IMR-90 (cell line): ENCODE data around the gene PCDH19. TPM values are rescaled to one million over a fixed set of nuclear protein-coding genes. Genes with fewer than 3 reads are reported as not detected.

Source experiments
- ATAC-seq: fragments of 200-7000 bp; cut with Tn5 transposase; 2 replicates; pipeline ENCODE4 v1.9.1; 2020; ENCODE audit warnings: low read depth, mild to moderate bottlenecking, moderate library complexity
- BruUV-seq: library from RNA; stranded (reverse); fragments of 400-500 nt; replicated peaks from 2 replicates; lab custom pipeline; 2021; lab: Mats Ljungman, UMichigan
- CTCF ChIA-PET: fragments of 300-600 bp; formaldehyde crosslinking; extraction: SDS; loops from one replicate; lab custom pipeline; 2021; ENCODE audit warnings: antibody characterized with exemption; lab: Yijun Ruan, JAX
- POLR2A ChIA-PET: fragments of 300-600 bp; sonication (Branson Sonifier 250); formaldehyde crosslinking; loops from one replicate; lab custom pipeline; 2022; ENCODE audit warnings: antibody characterized with exemption; ENCODE audit not compliant: unreplicated experiment; lab: Charles Lee
- DNase-seq: peaks from one replicate; pipeline ENCODE4 v3.0.0; 2013
- H2AFZ ChIP-seq: replicated peaks from 2 replicates; pipeline ENCODE3; 2013; ENCODE audit warnings: low read length, mild to moderate bottlenecking; ENCODE audit not compliant: poor library complexity
- H2AK5ac ChIP-seq: 2 replicates; pipeline ENCODE4 v1.6.1; 2013; ENCODE audit warnings: low read depth, low read length, inconsistent platforms
- H2AK9ac ChIP-seq: replicated peaks from 2 replicates; pipeline ENCODE3; 2013; ENCODE audit warnings: mild to moderate bottlenecking, low read depth, low read length, moderate library complexity; ENCODE audit not compliant: poor library complexity
- H2BK120ac ChIP-seq: 2 replicates; pipeline ENCODE4 v1.6.1; 2013; ENCODE audit warnings: low read depth, low read length, inconsistent platforms
- H2BK15ac ChIP-seq: 3 replicates; pipeline ENCODE4 v1.6.1; 2013; ENCODE audit warnings: low read depth, low read length, inconsistent platforms
- H2BK20ac ChIP-seq: 2 replicates; pipeline ENCODE4 v1.6.1; 2013; ENCODE audit warnings: low read depth, mild to moderate bottlenecking, inconsistent platforms, low read length, moderate library complexity
- H2BK5ac ChIP-seq: 2 replicates; pipeline ENCODE4 v1.6.1; 2013; ENCODE audit warnings: mild to moderate bottlenecking, low read depth, low read length, inconsistent platforms; ENCODE audit not compliant: poor library complexity, severe bottlenecking
- H3K14ac ChIP-seq: replicated peaks from 2 replicates; pipeline ENCODE4 v1.6.1; 2013; ENCODE audit warnings: low read depth, low read length, inconsistent platforms
- H3K18ac ChIP-seq: 2 replicates; pipeline ENCODE4 v1.6.1; 2013; ENCODE audit warnings: low read depth, low read length, control low read depth
- H3K23ac ChIP-seq: 2 replicates; pipeline ENCODE4 v1.6.1; 2013; ENCODE audit warnings: low read depth, low read length, inconsistent platforms
- H3K27ac ChIP-seq: 2 replicates; pipeline ENCODE4 v1.5.1; 2013; ENCODE audit warnings: mild to moderate bottlenecking, control low read depth, low read length; ENCODE audit not compliant: insufficient read depth
- H3K27me3 ChIP-seq: 2 replicates; pipeline ENCODE4 v1.6.1; 2013; ENCODE audit warnings: low read length; ENCODE audit not compliant: control insufficient read depth, insufficient read depth
- H3K36me3 ChIP-seq: 2 replicates; pipeline ENCODE4 v1.6.1; 2013; ENCODE audit warnings: low read length, mixed read lengths; ENCODE audit not compliant: control insufficient read depth, insufficient read depth
- H3K4ac ChIP-seq: 2 replicates; pipeline ENCODE4 v1.6.1; 2013; ENCODE audit warnings: low read depth, low read length, inconsistent platforms
- H3K4me1 ChIP-seq: 2 replicates; pipeline ENCODE4 v1.6.1; 2013; ENCODE audit warnings: low read length, mixed read lengths; ENCODE audit not compliant: control insufficient read depth, insufficient read depth
- H3K4me2 ChIP-seq: 2 replicates; pipeline ENCODE4 v1.6.1; 2013; ENCODE audit warnings: low read depth, mild to moderate bottlenecking, control low read depth, low read length, moderate library complexity
- H3K4me3 ChIP-seq: 2 replicates; pipeline ENCODE4 v1.5.1; 2013; ENCODE audit warnings: low read depth, mild to moderate bottlenecking, control low read depth, low read length, moderate library complexity; ENCODE audit not compliant: insufficient read depth
- H3K56ac ChIP-seq: 2 replicates; pipeline ENCODE4 v1.6.1; 2013; ENCODE audit warnings: low read length, inconsistent platforms; ENCODE audit not compliant: insufficient read depth; ENCODE audit errors: extremely low read depth
- H3K79me1 ChIP-seq, 2 experiments: 2 replicates each; pipeline ENCODE4 v1.6.1; 2013; ENCODE audit warnings: low read length in 2 of 2, inconsistent platforms in 1 of 2, low read depth in 1 of 2
- H3K9ac ChIP-seq: 2 replicates; pipeline ENCODE4 v1.6.1; 2013; ENCODE audit warnings: low read depth, low read length, control low read depth
- H3K9me1 ChIP-seq: 2 replicates; pipeline ENCODE4 v1.6.1; 2013; ENCODE audit warnings: low read length, inconsistent platforms; ENCODE audit not compliant: insufficient read depth
- H3K9me3 ChIP-seq: 2 replicates; pipeline ENCODE4 v1.6.1; 2013; ENCODE audit warnings: low read length; ENCODE audit not compliant: control insufficient read depth, insufficient read depth
- H4K20me1 ChIP-seq: 2 replicates; pipeline ENCODE4 v1.6.1; 2013; ENCODE audit warnings: low read length, inconsistent platforms; ENCODE audit not compliant: insufficient read depth
- H4K5ac ChIP-seq: 2 replicates; pipeline ENCODE4 v1.6.1; 2013; ENCODE audit warnings: mild to moderate bottlenecking, low read depth, low read length, control low read depth
- H4K8ac ChIP-seq, 2 experiments: 2 replicates each; pipeline ENCODE4 v1.6.1; 2013; ENCODE audit warnings: low read depth in 2 of 2, low read length in 2 of 2, control low read depth in 1 of 2, inconsistent platforms in 1 of 2
- H4K91ac ChIP-seq: 2 replicates; pipeline ENCODE4 v1.6.1; 2013; ENCODE audit warnings: low read depth, low read length, inconsistent platforms; ENCODE audit not compliant: insufficient read depth
- BHLHE40 ChIP-seq: fragments of 150-350 bp; IDR thresholded peaks from 2 replicates; pipeline ENCODE4 v1.6.1; 2016; ENCODE audit warnings: mild to moderate bottlenecking, low read depth, low read length
- CEBPB ChIP-seq: IDR thresholded peaks from 2 replicates; pipeline ENCODE4 v1.6.1; 2012; ENCODE audit warnings: low read depth, low read length, improper control_type of control experiment
- CHD1 ChIP-seq: IDR thresholded peaks from 2 replicates; pipeline ENCODE4 v1.6.1; 2012; ENCODE audit warnings: low read depth, low read length, improper control_type of control experiment
- FOS ChIP-seq: fragments of 150-350 bp; IDR thresholded peaks from 2 replicates; pipeline ENCODE4 v1.6.1; 2016; ENCODE audit warnings: low read depth, low read length
- MAFK ChIP-seq: IDR thresholded peaks from 2 replicates; pipeline ENCODE4 v1.6.1; 2012; ENCODE audit warnings: low read depth, low read length, improper control_type of control experiment
- MAZ ChIP-seq: IDR thresholded peaks from 2 replicates; pipeline ENCODE4 v1.6.1; 2012; ENCODE audit warnings: low read depth, mild to moderate bottlenecking, low read length, improper control_type of control experiment, moderate library complexity, borderline replicate concordance
- MXI1 ChIP-seq: IDR thresholded peaks from 2 replicates; pipeline ENCODE4 v1.6.1; 2012; ENCODE audit warnings: low read depth, mild to moderate bottlenecking, low read length, moderate library complexity, borderline replicate concordance
- NFE2L2 ChIP-seq: fragments of 150-350 bp; IDR thresholded peaks from 2 replicates; pipeline ENCODE4 v1.6.1; 2016; ENCODE audit warnings: low read depth, mild to moderate bottlenecking, low read length
- POLR2A ChIP-seq: IDR thresholded peaks from 2 replicates; pipeline ENCODE4 v1.6.1; 2012; ENCODE audit warnings: mild to moderate bottlenecking, low read depth, low read length
- RAD21 ChIP-seq: IDR thresholded peaks from 2 replicates; pipeline ENCODE4 v1.6.1; 2012; ENCODE audit warnings: low read length, improper control_type of control experiment
- RCOR1 ChIP-seq: IDR thresholded peaks from 2 replicates; pipeline ENCODE4 v1.6.1; 2012; ENCODE audit warnings: mild to moderate bottlenecking, low read length, improper control_type of control experiment; ENCODE audit not compliant: insufficient replicate concordance
- RFX5 ChIP-seq: IDR thresholded peaks from 2 replicates; pipeline ENCODE4 v1.8.0; 2012; ENCODE audit warnings: low read depth, mild to moderate bottlenecking, low read length, moderate library complexity
- SMC3 ChIP-seq: fragments of 150-350 bp; IDR thresholded peaks from 2 replicates; pipeline ENCODE4 v1.6.1; 2016; ENCODE audit warnings: low read depth, mild to moderate bottlenecking, antibody characterized with exemption, low read length, moderate library complexity
- WGBS, 2 experiments: methylation state at CpG; one replicate each; pipeline versions ENCODE4 v1.1.5 to v1.1.7; 2013; ENCODE audit warnings: missing lambda C conversion rate in 2 of 2; ENCODE audit not compliant: insufficient read length in 1 of 2; ENCODE audit errors: extremely low coverage in 2 of 2; 5-methylcytosine and 5-hydroxymethylcytosine counted together
- dilution Hi-C: fragments of 300-500 bp; cut with HindIII; formaldehyde crosslinking; loops from one replicate; pipeline ENCODE4 v1.14.3; 2018; ENCODE audit warnings: low sequenced_read_pairs; ENCODE audit not compliant: unreplicated experiment
- in situ Hi-C: fragments of 300-500 bp; cut with MboI; formaldehyde crosslinking; loops from 3 replicates; pipeline ENCODE4 v1.14.3; 2019; ENCODE audit warnings: low sequenced_read_pairs, inconsistent platforms, mixed read lengths
- intact Hi-C: fragments of 100-400 bp; cut with micrococcal nuclease; formaldehyde crosslinking; loops from 2 replicates; pipeline ENCODE4 v1.10.0; 2022
- polyA plus RNA-seq, 3 experiments: library from polyadenylated mRNA; depleted of rRNA; stranded (reverse); fragments of >200 nt; gene quantifications; 2 replicates each; pipeline ENCODE4 v1.2.3, GENCODE V29; 2012; ENCODE audit warnings: low replicate concordance in 1 of 3
- total RNA-seq: library from RNA; depleted of rRNA; stranded (reverse); fragments of >200 nt; gene quantifications from 2 replicates; pipeline ENCODE4 v1.2.3, GENCODE V29; 2012
- TF ChIP-seq, protein P1 (sequence below): fragments of 150-350 bp; IDR thresholded peaks from 2 replicates; pipeline ENCODE4 v1.6.1; 2016; ENCODE audit warnings: low read depth, mild to moderate bottlenecking, low read length, moderate library complexity, borderline replicate concordance
- TF ChIP-seq, protein P2 (sequence below): conservative IDR thresholded peaks from 2 replicates; pipeline ENCODE4 v1.5.1; 2012; ENCODE audit warnings: mild to moderate bottlenecking, low read depth, low read length, improper control_type of control experiment
- TF ChIP-seq, protein P3 (sequence below): fragments of 150-350 bp; IDR thresholded peaks from 2 replicates; pipeline ENCODE4 v1.6.1; 2017; ENCODE audit warnings: mild to moderate bottlenecking, antibody characterized with exemption, low read length, low read depth

PCDH19 gene
- total and polyA plus RNA-seq, 2 of the 4 experiments (the other 2 are of a cell fraction): not detected

DNA sequence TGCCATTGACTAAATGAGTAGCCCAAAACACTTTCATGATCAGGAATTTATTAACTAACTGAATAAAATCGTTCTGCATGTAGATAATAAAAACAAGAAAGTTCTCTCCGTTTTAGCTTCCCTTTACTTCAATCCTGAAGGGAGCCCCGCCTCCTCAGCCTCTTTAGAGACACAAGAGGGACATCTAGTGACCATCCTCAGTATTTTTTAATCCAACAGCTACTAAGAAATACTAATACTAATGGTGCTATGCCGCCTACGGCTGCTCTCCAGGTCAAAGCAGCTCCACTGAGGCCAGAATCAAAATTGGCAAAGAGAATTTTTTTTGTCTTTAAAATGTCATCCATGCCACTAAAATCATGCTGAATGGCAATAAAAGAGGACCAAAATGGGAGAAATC, 3.2 kb upstream of the PCDH19 start:
- H2BK20ac ChIP-seq: no peak overlapping the region
- H3K9me3 ChIP-seq: peaks cover 1% of the 10 kb centered on the region; the same call in 1 of the 2 replicates
- no peak overlapping the region for H2BK5ac ChIP-seq
- no peak overlapping the region for H2BK120ac ChIP-seq
- H3K27ac ChIP-seq: no peak overlapping the region
- 0% methylated on average over 1 of the region's 5 CpGs; no CpG with 5 or more reads in 1 of the 2 experiments for WGBS, 2 experiments
- H4K8ac ChIP-seq: no peak overlapping the region
- in situ Hi-C loops: no loop called here
- H3K4me1 ChIP-seq: no peaks in the 10 kb centered on the region
- H3K27me3 ChIP-seq: peaks cover 21% of the 10 kb centered on the region
- H4K5ac ChIP-seq: no peak overlapping the region
- no peak overlapping the region for H3K14ac ChIP-seq
- H3K9me1 ChIP-seq: no peaks in the 10 kb centered on the region
- H3K56ac ChIP-seq: no peak overlapping the region
- ChIA-PET POLR2A (no interaction called here), CTCF (no interaction called here)
- no peak overlapping the region for H3K18ac ChIP-seq
- no TSS peak for BruUV-seq
- dilution Hi-C loops: no loop called here
- H4K91ac ChIP-seq: no peak overlapping the region
- no peak overlapping the region for H3K4ac ChIP-seq
- no peak overlapping the region for H3K9ac ChIP-seq
- H3K4me2 ChIP-seq: no peak overlapping the region
- H2AK9ac ChIP-seq: no peak overlapping the region
- no peak overlapping the region for H2AK5ac ChIP-seq
- no peak for TF ChIP-seq NFE2L2
- TF ChIP-seq RCOR1: no peak
- no peak for TF ChIP-seq CEBPB
- TF ChIP-seq, protein P1, sequence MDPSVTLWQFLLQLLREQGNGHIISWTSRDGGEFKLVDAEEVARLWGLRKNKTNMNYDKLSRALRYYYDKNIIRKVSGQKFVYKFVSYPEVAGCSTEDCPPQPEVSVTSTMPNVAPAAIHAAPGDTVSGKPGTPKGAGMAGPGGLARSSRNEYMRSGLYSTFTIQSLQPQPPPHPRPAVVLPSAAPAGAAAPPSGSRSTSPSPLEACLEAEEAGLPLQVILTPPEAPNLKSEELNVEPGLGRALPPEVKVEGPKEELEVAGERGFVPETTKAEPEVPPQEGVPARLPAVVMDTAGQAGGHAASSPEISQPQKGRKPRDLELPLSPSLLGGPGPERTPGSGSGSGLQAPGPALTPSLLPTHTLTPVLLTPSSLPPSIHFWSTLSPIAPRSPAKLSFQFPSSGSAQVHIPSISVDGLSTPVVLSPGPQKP: no peak
- TF ChIP-seq FOS: no peak
- TF ChIP-seq, protein P2, sequence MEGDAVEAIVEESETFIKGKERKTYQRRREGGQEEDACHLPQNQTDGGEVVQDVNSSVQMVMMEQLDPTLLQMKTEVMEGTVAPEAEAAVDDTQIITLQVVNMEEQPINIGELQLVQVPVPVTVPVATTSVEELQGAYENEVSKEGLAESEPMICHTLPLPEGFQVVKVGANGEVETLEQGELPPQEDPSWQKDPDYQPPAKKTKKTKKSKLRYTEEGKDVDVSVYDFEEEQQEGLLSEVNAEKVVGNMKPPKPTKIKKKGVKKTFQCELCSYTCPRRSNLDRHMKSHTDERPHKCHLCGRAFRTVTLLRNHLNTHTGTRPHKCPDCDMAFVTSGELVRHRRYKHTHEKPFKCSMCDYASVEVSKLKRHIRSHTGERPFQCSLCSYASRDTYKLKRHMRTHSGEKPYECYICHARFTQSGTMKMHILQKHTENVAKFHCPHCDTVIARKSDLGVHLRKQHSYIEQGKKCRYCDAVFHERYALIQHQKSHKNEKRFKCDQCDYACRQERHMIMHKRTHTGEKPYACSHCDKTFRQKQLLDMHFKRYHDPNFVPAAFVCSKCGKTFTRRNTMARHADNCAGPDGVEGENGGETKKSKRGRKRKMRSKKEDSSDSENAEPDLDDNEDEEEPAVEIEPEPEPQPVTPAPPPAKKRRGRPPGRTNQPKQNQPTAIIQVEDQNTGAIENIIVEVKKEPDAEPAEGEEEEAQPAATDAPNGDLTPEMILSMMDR: peak; percentile 57
- TF ChIP-seq MXI1: no peak
- TF ChIP-seq MAZ: no peak
- no peak for TF ChIP-seq MAFK
- TF ChIP-seq CHD1: no peak
- TF ChIP-seq, protein P3, sequence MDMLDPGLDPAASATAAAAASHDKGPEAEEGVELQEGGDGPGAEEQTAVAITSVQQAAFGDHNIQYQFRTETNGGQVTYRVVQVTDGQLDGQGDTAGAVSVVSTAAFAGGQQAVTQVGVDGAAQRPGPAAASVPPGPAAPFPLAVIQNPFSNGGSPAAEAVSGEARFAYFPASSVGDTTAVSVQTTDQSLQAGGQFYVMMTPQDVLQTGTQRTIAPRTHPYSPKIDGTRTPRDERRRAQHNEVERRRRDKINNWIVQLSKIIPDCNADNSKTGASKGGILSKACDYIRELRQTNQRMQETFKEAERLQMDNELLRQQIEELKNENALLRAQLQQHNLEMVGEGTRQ: no peak
- TF ChIP-seq POLR2A: no peak
- TF ChIP-seq SMC3: peak; percentile 24; the same call in 1 of the 2 replicates
- no peak for TF ChIP-seq RFX5
- peak; percentile 61 for TF ChIP-seq RAD21
- TF ChIP-seq BHLHE40: no peak
- H3K4me3 ChIP-seq: no peak overlapping the region
- no peak overlapping the region for H3K23ac ChIP-seq
- DNase-seq (peak; percentile 48), ATAC-seq (peak; percentile 81)
- no peak overlapping the region for H2AFZ ChIP-seq
- H2BK15ac ChIP-seq: no peak overlapping the region
- H4K20me1 ChIP-seq: no peaks in the 10 kb centered on the region
- no peaks in the 10 kb centered on the region for H3K79me1 ChIP-seq
- intact Hi-C loops: no loop called here
- H3K36me3 ChIP-seq: no peaks in the 10 kb centered on the region
